Activated CD8-positive, alpha-beta memory T cell treated with anti-CD3 and anti-CD28 coated beads for 24 hours (primary cell): ENCODE results near the gene SYNJ1.
A peak's percentile ranks its signal among the peaks of the same experiment; 100 is the strongest.
"Not testable (repeated sequence)": the region's sequence is repeated elsewhere in the genome, so short reads cannot be mapped to it uniquely, and the experiment has no call there.

Experiments
- DNase-seq: peaks from one replicate; pipeline ENCODE4 v3.0.0-alpha.2; 2020

SYNJ1 gene

GRCh38 chr21:32682696-32683474 lies 44.9 kb downstream of the SYNJ1 start:
- DNase-seq = no peak

- DNase-seq = no peak
These were observed 53.1 kb downstream of the SYNJ1 start for GRCh38 chr21:32674731-32675130.

GRCh38 chr21:32674038-32674437 lies 53.8 kb downstream of the SYNJ1 start:
- no peak for DNase-seq

DNA sequence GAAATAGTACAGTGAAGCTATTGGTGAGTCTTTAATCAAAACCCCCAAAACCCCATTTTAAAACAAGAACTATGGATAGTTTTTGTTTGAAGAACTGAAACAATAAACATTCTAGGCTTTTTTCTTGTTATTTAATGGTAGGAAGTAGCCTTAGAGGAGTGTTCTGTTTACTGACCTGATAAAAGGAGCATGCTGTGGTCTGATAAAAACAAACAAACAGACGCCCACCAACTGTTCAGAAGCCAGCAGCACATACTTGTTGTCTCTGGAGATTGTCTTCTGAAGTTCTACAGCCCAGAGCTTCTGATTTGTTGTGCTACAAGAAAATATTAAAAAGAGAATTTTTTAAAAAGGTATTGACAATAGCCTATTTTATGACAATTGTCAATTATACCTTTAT lies 61.6 kb downstream of the SYNJ1 start:
- DNase-seq = no peak

GRCh38 chr21:32664095-32664494 lies 63.7 kb downstream of the SYNJ1 start:
- DNase-seq = not testable (repeated sequence)

DNA sequence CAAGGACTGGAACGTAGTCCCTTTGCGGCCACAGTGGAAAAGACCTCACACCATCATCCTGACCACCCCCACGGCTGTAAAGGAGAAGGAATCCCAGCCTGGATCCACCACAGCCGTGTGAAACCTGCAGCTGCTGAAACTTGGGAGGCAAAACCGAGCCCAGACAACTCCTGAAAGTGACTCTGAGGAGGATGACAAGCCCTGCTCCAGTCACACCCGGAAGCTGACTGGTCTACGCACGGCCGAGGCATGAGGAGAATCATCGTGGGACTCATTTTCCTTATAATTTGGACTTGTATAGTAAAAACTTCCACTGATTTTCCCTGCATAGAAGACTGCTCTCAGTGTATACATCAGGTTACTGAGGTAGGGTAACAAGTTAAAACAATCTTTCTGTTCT lies 65.8 kb downstream of the SYNJ1 start:
- not testable (repeated sequence) for DNase-seq

DNA sequence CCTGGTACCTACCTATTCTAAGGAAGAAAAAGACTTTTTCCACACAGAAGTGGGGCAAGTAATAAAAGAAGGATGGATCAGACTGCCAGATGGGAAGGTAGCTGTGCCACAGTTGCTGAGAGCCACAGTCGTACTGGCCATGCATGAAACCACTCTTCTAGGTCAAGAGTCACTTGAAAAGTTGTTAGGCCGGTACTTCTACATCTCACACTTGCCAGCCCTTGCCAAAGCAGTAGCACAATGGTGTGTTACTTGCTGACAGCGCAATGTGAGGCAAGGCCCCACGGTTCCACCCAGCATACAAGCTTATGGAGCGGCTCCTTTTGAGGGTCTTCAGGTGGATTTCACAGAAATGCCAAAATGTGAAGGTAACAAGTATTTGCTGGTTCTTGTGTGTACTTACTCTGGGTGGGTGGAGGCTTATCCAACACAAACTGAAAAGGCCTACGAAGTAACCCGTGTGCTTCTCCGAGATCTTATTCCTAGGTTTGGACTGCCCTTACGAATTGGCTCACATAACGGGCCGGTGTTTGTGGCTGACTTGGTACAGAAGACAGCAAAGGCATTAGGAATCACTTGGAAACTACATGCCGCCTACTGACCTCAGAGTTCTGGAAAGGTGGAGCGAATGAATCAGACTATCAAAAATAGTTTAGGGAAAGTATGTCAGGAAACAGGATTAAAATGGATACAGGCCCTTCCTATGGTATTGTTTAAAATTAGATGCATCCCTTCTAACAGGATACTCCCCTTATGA lies 66.6 kb downstream of the SYNJ1 start:
- DNase-seq = not testable (repeated sequence)

DNA sequence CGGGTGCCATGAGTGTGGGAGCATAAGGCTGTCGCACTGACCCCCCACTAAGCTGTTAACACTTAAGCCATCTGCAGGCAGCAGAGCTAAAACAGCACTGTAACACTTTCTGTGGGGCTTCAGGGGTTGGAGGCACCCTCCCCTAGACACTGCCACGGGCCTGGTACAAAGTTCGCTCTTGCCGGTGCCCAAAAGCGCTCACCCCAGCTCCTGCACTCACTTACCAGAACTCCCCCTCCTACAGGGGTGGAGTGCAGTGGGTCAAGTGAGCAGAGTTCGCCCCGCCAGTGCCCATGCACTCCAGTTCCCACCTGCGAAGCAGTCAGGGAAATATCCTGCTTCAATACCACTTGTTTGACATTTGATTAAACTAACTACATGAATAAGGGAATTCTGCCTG lies 69.3 kb downstream of the SYNJ1 start:
- no peak for DNase-seq

GRCh38 chr21:32653326-32653901 lies 74.4 kb downstream of the SYNJ1 start:
- DNase-seq = no peak

GRCh38 chr21:32648165-32648564 lies 79.6 kb downstream of the SYNJ1 start:
- DNase-seq = no peak

GRCh38 chr21:32645261-32646182 lies 82.3 kb downstream of the SYNJ1 start:
- no peak for DNase-seq

GRCh38 chr21:32641710-32642698 lies 85.8 kb downstream of the SYNJ1 start:
- no peak for DNase-seq

DNA sequence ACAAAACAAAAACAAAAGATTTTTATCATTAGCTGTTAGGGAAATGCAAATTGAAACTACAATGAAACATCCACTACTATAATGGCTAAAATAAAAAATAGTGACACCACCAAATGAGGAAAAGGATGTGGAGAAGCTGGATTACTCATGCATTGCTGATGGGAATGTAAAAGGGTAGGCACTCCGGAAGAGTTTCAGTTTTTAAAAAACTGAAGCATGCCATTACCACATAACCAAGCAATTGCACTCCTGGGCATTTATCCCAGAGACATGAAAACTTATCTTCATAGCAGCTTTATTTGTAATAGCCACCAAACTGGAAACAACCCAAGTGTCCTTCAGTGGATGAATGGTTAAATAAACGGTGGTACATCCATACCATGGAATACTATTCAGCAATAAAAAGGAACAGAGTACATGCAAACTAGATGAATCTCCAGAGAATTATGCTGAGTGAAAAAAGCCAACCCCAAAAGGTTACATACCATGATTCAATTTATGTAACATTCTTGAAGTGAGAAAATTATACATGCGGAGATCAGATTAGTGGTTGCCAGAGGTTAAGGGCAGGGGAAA lies 101.1 kb downstream of the SYNJ1 start:
- DNase-seq = no peak

DNA sequence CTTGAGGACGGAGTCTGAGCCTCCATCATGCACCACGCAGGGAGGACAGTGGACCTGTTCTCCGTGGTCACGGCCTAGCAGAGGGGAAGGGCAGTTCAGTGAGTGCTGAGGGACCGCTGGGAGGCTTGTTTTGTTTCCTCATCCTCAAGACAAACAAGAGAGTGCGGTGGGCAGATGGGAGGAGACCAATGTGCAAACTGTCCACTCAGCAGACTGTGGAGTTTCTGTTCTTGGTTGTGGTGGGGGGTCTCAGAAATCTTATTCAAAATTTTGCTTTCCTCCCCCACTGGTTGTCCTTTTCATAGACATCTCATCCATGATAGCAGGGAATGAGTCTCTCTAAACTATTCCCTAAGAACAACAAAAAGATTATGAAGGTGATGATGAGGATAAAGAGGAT lies 109.6 kb downstream of the SYNJ1 start:
- DNase-seq = not testable (repeated sequence)

- DNase-seq = no peak
These were observed 114.3 kb downstream of the SYNJ1 start for GRCh38 chr21:32613436-32614043.

GRCh38 chr21:32612999-32613337 lies 114.8 kb downstream of the SYNJ1 start:
- DNase-seq = no peak

GRCh38 chr21:32612075-32612998 lies 115.5 kb downstream of the SYNJ1 start, which contains the start of gene CFAP298:
Gene CFAP298, minus strand, starts transcription at chr21:32612377. Its CDS starts 134 bp downstream, at chr21:32612243.
- DNase-seq = peak; percentile 95

DNA sequence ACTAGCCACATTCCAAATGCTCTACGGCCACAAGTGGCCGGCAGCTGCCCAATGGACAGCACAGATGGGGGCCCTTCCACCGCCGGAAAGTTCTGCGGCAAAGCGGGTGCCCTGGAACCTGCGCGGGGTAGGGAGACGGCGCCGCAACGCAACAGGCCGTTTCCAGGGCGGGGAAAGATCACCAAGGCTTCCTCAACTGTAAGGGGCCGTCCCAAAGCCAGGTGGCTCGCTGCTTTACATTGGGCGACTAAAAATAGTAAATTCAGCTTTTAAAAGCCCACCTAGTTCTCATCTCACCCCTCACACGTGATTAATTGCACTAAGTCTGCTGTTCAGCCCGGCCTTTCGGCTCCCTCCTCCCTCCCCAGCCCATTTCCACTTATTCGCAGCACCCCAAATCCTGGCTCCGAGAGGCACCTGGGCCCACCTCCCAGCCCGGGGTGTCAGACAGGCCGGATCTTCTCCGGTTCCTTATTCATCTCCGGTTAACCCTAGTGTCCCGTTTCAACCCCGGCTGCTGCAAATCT lies 116.3 kb downstream of the SYNJ1 start:
- peak; percentile 67 for DNase-seq

DNA sequence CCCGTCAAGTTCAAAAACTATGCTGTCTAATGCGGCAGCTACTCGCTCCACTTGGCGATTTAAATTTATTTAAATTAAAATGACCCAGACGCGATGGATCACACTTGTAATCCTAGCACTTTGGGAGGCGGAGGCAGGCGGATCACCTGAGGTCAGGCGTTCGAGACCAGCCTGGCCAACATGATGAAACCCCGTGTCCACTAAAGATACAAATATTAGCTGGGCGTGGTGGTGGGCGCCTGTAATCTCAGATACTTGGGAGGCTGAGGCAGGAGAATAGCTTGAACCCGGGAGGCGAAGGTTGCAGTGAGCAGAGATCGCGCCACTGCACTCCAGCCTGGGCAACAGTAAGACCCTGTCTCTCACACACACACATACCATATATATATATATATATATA lies 116.9 kb downstream of the SYNJ1 start:
- not testable (repeated sequence) for DNase-seq
